ENCODE data around the gene WDR83.
"Not testable (repeated sequence)": the region's sequence is repeated elsewhere in the genome, so short reads cannot be mapped to it uniquely, and the experiment has no call there.

The WDR83 gene

DNA sequence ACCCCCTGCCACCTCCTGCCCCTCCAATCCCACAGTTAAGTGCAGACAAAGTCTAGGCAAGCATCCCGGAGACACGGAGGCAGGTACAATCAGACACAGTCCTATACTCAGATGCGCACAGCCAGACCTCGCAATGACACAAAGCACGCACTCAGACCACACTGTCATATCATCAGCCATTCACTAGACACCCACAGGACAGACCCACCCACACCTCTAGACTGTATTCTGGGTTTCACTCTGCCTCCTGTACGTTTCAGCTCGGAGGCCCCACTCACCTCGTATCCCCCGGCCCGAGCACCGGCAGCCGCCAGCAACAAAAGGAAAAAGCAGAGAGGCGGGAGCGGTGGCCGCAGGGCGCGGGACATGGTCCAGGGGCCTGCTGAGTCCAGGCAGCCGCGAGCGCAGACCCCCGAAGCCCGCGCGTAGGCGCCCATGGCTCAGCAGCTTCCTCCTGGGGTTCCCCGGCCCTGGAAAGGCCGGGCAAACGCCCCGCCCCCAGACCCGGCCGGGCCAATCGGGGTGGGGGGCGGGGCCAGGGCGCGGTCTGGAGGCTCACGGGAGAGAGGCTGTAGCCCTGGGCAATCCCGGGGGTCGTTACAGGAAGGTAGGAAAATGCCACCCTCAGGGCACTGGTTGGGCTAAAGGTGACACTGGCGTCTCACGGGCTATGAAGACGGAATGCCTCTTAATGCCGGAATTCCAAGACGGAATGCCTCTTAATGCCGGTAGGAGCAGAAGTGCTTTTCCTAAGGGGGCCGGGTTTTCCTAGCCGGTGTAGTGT, at the start of gene WDR83, which contains the start of gene MAN2B1:
Gene WDR83, plus strand, starts transcription at position 543 of the 784 bp plus-strand sequence. CDS start 2,984 bp downstream, outside the sequence.
Gene MAN2B1, minus strand, starts transcription at position 478 of the 784 bp plus-strand sequence. Its CDS starts 41 bp downstream, at position 437.
- DNase-seq: peak; percentile 88

DNA sequence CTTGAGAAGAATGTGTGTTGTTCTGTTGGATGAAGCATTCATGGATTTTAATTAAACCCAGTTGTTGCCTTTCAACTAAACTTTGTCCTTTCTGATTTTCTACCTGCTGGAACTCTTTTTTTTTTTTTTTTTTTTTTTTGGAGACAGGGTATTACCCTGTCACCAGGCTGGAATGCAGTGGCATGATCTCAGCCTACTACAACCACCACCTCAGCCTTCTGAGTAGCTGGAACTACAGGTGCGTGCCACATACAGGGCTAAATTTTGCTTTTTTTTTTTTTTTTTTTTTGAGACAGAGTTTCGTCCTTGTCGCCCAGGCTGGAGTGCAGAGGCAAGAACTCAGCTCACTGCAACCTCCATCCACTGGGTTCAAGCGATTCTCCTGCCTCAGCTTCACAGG, 49.0 kb upstream of the WDR83 start:
- DNase-seq: no peak

GRCh38 chr19:12621253-12622024, 45.2 kb upstream of the WDR83 start:
- DNase-seq: not testable (repeated sequence)

- no peak for DNase-seq
Observed at GRCh38 chr19:12623361-12624031, 43.1 kb upstream of the WDR83 start.

- no peak for DNase-seq
Observed at GRCh38 chr19:12626958-12627357, 39.6 kb upstream of the WDR83 start.

DNA sequence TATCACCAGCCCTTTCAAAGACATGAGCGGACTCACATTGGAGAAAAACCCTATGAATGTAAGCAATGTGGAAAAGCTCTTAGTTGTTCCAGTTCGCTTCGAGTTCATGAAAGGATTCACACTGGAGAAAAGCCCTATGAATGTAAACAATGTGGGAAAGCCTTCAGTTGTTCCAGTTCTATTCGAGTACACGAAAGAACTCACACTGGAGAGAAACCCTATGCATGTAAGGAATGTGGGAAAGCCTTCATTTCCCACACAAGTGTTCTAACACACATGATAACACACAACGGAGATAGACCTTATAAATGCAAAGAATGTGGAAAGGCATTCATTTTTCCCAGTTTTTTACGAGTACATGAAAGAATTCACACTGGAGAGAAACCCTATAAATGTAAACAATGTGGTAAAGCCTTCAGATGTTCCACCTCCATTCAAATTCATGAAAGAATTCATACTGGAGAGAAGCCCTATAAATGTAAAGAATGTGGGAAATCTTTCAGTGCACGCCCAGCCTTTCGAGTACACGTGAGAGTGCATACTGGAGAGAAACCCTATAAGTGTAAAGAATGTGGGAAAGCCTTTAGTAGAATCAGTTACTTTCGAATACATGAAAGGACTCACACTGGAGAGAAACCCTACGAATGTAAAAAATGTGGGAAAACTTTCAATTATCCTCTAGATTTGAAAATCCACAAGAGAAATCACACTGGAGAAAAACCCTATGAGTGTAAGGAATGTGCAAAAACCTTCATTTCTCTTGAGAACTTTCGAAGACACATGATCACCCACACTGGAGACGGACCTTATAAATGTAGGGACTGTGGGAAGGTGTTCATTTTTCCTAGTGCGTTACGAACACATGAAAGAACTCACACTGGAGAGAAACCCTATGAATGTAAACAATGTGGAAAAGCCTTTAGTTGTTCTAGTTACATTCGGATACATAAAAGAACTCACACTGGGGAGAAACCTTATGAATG, 38.3 kb upstream of the WDR83 start:
- no peak for DNase-seq

GRCh38 chr19:12629215-12629614, 37.4 kb upstream of the WDR83 start:
- no peak for DNase-seq

DNA sequence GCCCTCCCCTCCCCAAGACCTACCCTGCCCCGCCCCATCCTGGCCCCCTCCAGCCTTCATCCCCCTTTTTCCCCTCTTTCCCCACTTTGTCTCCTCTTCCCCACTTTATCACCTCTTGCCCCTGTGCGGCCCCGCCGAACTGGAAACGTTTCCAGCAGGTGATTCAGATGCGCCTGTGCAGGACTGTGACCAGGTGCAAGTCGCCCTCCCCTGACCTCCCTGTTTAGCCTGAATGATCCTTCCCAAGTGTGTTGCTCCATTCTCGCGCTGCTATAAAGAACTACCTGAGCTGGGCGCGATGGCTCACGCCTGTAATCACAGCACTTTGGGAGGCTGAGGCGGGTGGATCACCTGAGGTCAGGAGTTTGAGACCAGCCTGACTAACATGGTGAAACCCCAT, 30.0 kb upstream of the WDR83 start:
- no peak for DNase-seq

- no peak for DNase-seq
Observed at GRCh38 chr19:12638611-12639182, 27.9 kb upstream of the WDR83 start.

DNA sequence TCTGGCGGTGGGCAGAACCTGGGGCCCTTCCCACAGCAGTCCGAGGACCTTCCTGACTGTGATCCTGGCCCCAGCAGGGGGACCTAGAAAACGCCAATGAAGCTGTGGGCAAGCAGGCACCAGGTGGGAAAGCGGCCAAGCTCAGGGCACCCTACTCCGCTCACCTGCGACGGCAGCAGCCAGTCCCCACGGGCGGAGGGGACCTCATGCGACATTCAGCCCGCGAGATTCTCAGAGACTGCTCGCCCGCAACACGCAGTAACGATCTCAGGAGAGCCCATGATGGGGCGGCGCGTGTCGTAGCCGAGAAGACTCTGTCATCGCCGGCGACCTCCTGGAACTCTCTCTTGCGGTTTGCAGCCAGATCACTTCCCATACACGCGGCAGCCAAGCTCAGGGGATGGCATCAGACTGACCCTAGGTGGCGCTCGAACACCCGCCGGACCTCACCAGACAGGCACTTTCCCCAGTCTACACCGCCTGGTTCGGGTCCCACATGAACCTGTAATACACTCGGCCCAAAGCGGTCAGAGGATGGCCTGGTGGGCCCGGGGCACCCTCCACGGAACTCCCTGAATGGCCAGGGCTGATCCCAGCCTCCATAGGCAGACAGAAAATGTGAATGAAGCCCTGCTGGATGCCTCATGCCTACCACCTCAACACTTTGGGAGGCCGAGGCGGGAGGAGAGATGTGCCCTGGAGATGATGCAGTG, 26.6 kb upstream of the WDR83 start:
- DNase-seq: peak; percentile 94

DNA sequence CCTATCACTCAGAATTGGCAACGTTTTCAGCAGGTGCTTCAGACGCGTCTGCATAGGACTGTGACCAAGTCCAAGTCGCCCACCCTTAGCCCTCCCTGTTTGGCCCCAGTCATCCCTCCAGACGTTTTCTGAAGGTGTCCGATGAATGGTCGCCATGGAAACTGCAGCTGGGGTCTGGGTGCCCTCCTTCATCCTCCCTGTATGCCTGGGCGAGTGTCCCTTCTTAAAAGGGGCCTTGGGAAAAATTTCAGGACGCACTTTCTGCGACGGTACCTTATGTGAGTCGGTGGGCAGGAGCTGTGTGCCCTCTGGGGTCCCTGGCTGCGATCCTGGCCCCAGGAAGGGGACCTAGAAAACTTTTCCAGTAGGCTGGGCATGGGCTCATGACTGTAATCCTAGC, 25.2 kb upstream of the WDR83 start:
- no peak for DNase-seq

DNA sequence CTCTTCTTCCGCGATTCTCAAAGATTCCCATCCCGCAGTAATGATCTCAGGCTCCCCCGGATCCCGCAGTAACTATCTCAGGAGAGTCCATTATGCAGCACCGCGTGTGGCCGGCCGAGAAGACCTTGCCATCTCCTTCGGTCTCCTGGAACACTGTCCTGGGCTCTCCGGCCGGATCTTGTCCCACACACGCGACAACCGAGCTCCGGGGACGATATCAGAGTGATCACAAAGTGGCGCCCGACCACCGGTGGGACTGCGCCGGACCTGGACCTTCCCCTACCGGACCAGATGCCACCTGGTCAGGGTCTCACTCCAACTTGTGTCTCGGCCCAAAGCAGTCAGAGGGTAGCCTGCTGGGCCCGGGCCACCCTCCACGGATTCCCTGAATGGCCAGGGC, 24.1 kb upstream of the WDR83 start:
- DNase-seq: no peak

- DNase-seq: not testable (repeated sequence)
Observed at GRCh38 chr19:12643716-12644115, 22.9 kb upstream of the WDR83 start.

- no peak for DNase-seq
Observed at GRCh38 chr19:12646551-12646950, 20.1 kb upstream of the WDR83 start.

DNA sequence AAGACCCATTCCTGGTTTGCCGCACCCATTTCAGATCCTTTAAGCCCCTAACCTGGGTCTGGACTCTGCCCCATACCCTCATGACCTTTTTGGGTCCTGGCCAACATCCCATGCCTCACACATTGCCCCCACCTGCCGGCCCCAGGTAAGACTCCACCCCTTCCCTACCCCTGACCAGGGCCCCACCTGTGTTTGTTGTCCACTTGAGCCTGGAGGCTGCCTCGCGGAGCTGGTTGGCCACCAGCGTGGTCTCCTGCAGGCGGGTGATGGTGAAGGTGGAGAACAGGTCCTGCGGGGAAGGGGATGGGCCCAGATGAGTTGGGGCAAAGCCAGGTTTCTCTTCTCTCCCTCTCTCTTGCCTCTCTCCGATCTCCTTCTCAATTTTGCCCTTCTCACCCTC, 19.6 kb upstream of the WDR83 start:
- no peak for DNase-seq

DNA sequence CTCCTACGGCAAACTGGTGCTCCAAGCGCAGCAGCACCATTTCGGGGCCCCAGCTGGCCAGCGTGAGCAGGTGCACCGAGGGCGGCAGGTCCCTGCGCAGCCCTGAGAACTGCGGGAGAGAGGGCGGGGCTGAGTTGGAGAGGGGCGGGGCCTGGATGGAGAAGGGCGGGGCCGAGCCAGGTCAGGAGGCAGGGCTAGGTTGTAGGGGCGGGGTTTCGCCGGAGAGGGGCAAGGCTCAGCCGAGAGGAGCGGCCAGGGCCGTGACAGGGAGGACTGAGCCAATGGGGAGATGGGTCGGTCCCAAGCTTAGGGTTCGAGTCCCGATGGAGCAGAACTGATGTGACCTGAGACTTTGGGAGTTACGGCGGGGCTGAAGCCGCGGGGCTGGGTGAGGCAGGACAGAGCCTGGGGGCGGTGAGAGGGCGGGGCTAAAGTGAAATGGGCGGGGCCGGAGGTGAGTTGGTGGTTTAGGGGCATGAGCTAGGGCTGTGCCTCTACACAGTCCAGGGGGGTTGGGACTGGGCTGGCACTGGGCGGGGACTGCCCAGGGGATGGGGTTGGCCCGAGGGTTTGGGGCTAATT, 19.0 kb upstream of the WDR83 start:
- DNase-seq: peak; percentile 75

DNA sequence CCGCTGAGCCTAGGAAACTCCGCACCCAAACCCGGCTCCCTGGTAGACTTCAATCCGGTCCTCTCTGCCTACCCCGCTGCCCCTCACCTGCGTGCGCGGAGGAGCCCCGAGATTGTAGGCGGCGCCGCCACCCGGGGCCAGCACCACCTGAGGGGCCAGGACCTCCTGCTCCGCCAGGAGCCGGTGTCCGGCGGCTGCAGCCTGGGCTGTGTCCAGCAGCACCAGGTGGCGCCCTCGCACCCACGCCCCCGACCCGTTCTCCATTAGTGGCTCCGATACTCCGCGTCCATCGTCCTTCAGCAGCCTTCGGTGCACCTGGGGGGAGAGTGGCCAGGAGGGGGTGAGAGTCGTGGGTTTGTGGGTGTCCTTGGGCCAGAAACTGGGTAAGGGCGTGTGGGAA, 18.5 kb upstream of the WDR83 start:
- DNase-seq: no peak

DNA sequence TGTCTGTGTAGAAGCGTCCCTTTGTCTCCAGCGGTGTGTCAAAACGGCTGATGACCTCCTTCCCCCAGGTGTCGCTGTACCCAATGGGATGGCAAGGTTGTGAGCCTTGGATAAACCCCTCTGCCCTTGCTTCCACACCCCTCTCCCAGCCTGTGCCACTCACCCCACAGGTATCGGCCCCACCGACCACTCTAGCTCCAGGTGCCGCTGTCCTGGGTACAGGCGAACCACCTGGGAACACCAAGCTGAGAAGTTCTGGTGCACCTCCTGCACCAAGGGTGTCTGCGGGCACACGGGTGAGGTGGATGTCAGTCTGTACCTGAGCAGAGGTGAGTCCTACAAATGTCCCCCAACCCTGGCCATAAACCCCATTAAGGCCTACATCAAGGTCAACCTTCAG, 16.7 kb upstream of the WDR83 start:
- DNase-seq: no peak

GRCh38 chr19:12652219-12652618, 14.4 kb upstream of the WDR83 start:
- no peak for DNase-seq

DNA sequence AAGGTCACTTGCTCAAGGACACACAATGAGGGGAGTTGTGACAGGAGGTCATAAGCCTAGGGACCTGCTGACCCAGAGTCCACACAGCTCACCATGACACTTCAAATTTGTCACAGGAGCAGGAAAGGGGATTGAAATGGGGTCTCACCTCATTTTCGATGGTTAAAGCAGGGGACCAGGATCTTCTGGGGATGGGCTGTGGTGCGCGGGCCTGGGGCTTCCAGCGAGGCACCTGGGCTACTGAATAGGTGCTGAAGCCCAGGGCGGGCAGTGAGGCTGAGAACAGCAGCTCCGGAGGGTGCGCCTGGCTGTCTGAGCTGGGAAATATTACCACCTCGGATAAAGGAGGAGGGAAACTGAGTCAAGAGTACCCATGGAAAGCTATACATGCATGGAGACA, 11.1 kb upstream of the WDR83 start:
- DNase-seq: no peak
